ENCODE measurements around the gene SDK2. TPM values are rescaled to one million over a fixed set of nuclear protein-coding genes. Genes with fewer than 3 reads are reported as not detected.

The SDK2 gene
- polyA plus RNA-seq, 3 donors, result 0.01 TPM; not detected in 2

DNA sequence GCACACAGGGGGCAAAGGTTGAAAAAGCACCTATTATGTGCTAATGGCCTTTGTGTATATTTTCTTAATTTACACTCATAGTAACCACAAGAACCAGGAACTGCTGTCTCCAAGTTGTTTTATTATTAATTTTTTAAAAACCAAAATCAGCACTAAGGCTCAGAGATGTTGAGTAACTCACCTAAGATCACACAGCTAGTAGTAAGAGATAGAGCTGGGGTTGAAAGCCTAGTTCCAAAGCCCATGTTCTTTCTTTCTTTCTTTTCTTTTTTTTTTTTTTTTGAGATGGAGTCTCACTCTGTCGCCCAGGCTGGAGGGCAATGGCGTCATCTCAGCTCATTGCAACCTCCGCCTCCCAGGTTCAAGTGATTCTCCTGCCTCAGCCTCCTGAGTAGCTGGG lies 75.3 kb downstream of the SDK2 start:
- Histone ChIP-seq H3K4me1 (ENCODE audit: control insufficient read depth in 1 of 2, insufficient read depth in 2 of 2, low read length in 2 of 2) (peaks cover 8% of the 10 kb centered on the region in 2 donors), H4K20me1 (ENCODE audit: insufficient read depth, low read length) (no peaks in the 10 kb centered on the region), H3K27me3 (ENCODE audit: control insufficient read depth in 2 of 2, insufficient read depth in 2 of 2, low read length in 2 of 2) (no peaks in the 10 kb centered on the region), H3K79me2 (ENCODE audit: insufficient read depth, low read length) (no peaks in the 10 kb centered on the region), H3K36me3 (replicated peaks in 1 of 2; ENCODE audit: control insufficient read depth in 1 of 2, insufficient read depth in 2 of 2, low read length in 2 of 2) (no peaks in the 10 kb centered on the region), H3K4me2 (replicated peaks; ENCODE audit: extremely low read depth, low read length, poor library complexity, severe bottlenecking) (no peak overlapping the region), H3K27ac (ENCODE audit: low read depth in 1 of 2, low read length in 2 of 2) (no peak overlapping the region), H3K9me3 (replicated peaks in 1 of 2; ENCODE audit: control insufficient read depth in 1 of 2, insufficient read depth in 1 of 2, low read length in 2 of 2) (no peaks in the 10 kb centered on the region), H3K9ac (ENCODE audit: insufficient read depth, low read length, poor library complexity, severe bottlenecking) (no peak overlapping the region), H2AFZ (ENCODE audit: insufficient read depth, low read depth, low read length, poor library complexity, severe bottlenecking) (no peak overlapping the region), H3K4me3 (replicated peaks in 1 of 3; ENCODE audit: low read depth in 2 of 3, low read length in 3 of 3) (no peak overlapping the region)
- Mint-ChIP-seq H3K27ac (no peak overlapping the region), H3K9me3 (no peaks in the 10 kb centered on the region), H3K36me3 (no peaks in the 10 kb centered on the region), H3K27me3 (ENCODE audit: low read depth in 3 of 3) (peaks cover 0 to 3% (median 2%) of the 10 kb centered on the region in 3 donors), H3K4me3 (no peak overlapping the region), H3K4me1 (peaks cover 6% of the 10 kb centered on the region)
- no peak for DNase-seq
- WGBS (ENCODE audit: insufficient coverage), result no CpG with 5 or more reads among the region's 3 CpGs
- intact Hi-C loops (cut with micrococcal nuclease), result no loop called here
- TF ChIP-seq, protein P1, sequence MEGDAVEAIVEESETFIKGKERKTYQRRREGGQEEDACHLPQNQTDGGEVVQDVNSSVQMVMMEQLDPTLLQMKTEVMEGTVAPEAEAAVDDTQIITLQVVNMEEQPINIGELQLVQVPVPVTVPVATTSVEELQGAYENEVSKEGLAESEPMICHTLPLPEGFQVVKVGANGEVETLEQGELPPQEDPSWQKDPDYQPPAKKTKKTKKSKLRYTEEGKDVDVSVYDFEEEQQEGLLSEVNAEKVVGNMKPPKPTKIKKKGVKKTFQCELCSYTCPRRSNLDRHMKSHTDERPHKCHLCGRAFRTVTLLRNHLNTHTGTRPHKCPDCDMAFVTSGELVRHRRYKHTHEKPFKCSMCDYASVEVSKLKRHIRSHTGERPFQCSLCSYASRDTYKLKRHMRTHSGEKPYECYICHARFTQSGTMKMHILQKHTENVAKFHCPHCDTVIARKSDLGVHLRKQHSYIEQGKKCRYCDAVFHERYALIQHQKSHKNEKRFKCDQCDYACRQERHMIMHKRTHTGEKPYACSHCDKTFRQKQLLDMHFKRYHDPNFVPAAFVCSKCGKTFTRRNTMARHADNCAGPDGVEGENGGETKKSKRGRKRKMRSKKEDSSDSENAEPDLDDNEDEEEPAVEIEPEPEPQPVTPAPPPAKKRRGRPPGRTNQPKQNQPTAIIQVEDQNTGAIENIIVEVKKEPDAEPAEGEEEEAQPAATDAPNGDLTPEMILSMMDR (IDR thresholded peaks at IDR 0.05), result no peak

DNA sequence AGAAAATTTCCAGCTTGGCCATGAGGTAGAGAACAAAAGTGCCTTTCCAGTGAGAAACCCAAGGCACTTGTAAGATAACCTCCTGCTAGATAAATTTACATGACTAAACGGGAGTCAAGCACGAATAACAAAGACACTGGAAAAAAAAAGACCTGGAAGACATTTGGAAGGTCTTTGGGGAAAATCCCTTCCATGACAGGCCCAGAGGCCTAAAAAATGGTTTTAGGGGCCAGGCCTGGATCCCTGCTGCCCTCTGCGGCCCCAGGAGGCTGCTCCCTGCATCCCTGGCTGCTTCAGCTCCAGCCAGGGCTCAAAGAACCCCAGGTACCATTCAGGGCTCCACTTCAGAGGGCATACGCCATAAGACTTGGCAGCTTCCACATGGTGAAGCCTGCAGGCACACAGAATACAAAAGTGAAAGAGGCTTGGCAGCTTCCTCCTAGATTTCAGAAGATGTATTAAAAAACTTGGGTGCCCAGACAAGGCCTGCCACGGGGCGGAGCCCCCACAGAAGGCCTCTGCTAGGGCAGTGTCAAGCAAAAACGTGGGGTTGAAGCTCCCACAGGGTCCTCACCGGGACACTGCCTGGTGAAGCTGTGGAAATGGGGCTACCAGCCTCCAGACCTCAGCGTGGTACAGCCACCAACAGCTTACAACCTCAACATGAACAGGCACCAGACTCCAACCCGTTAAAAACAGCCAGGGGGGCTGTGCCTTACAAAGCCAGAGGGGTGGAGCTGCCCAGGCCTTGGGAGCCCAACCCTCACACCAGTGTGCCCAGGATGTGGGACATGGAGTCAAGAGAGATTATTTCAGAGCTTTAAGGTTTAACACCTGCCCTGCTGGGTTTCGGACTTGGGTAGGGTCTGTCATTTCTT lies 77.1 kb downstream of the SDK2 start:
- Histone ChIP-seq H3K27ac (ENCODE audit: low read depth in 1 of 2, low read length in 2 of 2) (peak overlapping the region in 1 of 2 donors; percentile 44), H3K9ac (ENCODE audit: insufficient read depth, low read length, poor library complexity, severe bottlenecking) (peak overlapping the region; percentile 46), H2AFZ (ENCODE audit: insufficient read depth, low read depth, low read length, poor library complexity, severe bottlenecking) (peak overlapping the region; percentile 73), H3K4me3 (replicated peaks in 1 of 3; ENCODE audit: low read depth in 2 of 3, low read length in 3 of 3) (no peak overlapping the region), H3K4me2 (replicated peaks; ENCODE audit: extremely low read depth, low read length, poor library complexity, severe bottlenecking) (peak overlapping the region; percentile 21), H3K4me1 (ENCODE audit: control insufficient read depth in 1 of 2, insufficient read depth in 2 of 2, low read length in 2 of 2) (peaks cover 8% of the 10 kb centered on the region in 2 donors), H3K9me3 (replicated peaks in 1 of 2; ENCODE audit: control insufficient read depth in 1 of 2, insufficient read depth in 1 of 2, low read length in 2 of 2) (no peaks in the 10 kb centered on the region), H4K20me1 (ENCODE audit: insufficient read depth, low read length) (no peaks in the 10 kb centered on the region), H3K79me2 (ENCODE audit: insufficient read depth, low read length) (no peaks in the 10 kb centered on the region), H3K27me3 (ENCODE audit: control insufficient read depth in 2 of 2, insufficient read depth in 2 of 2, low read length in 2 of 2) (no peaks in the 10 kb centered on the region), H3K36me3 (replicated peaks in 1 of 2; ENCODE audit: control insufficient read depth in 1 of 2, insufficient read depth in 2 of 2, low read length in 2 of 2) (no peaks in the 10 kb centered on the region)
- Mint-ChIP-seq H3K36me3 (no peaks in the 10 kb centered on the region), H3K4me1 (peaks cover 6% of the 10 kb centered on the region), H3K4me3 (no peak overlapping the region), H3K27me3 (ENCODE audit: low read depth in 3 of 3) (peaks cover 0 to 3% (median 2%) of the 10 kb centered on the region in 3 donors), H3K27ac (peak overlapping the region in 1 of 7 donors; percentile 21), H3K9me3 (no peaks in the 10 kb centered on the region)
- intact Hi-C loops (cut with micrococcal nuclease), result no loop called here
- peak in 1 of 3 donors; percentile 5 for DNase-seq
- TF ChIP-seq, protein P1 (IDR thresholded peaks at IDR 0.05), result no peak
- WGBS (ENCODE audit: insufficient coverage), result 56% methylated on average over 6 of the region's 11 CpGs
